ENCODE results near the gene ENTPD2. TPM values are rescaled to one million over a fixed set of nuclear protein-coding genes. Genes with fewer than 3 reads are reported as not detected.

Gene ENTPD2
- total RNA-seq, 1 experiment from 2014 or later: 4.0 TPM

- Histone ChIP-seq H3K79me2 (ENCODE audit: insufficient read depth, low read length) (no peaks in the 10 kb centered on the region), H3K9ac (ENCODE audit: extremely low read depth, insufficient read length, low read length) (no peak overlapping the region), H3K18ac (ENCODE audit: insufficient read length, low read depth, low read length) (no peak overlapping the region), H2BK5ac (ENCODE audit: insufficient read length, low read length) (no peak overlapping the region), H2BK120ac (ENCODE audit: low read depth, low read length, poor library complexity, severe bottlenecking) (no peak overlapping the region), H3K9me3 (ENCODE audit: control insufficient read depth, low read depth, low read length) (no peaks in the 10 kb centered on the region), H2AK5ac (ENCODE audit: insufficient read length, low read length) (no peak overlapping the region), H3K4me1 (ENCODE audit: insufficient read depth, low read length) (no peaks in the 10 kb centered on the region), H2AFZ (ENCODE audit: low read length) (no peak overlapping the region), H3K23me2 (ENCODE audit: insufficient read length, low read depth, low read length, poor library complexity, severe bottlenecking) (peaks cover 9% of the 10 kb centered on the region), H3T11ph (ENCODE audit: low read length) (no peak overlapping the region), H3K4me2 (ENCODE audit: insufficient read depth, insufficient read length, low read length) (no peak overlapping the region), H3K56ac (ENCODE audit: insufficient read length, low read depth, low read length) (no peak overlapping the region), H2BK15ac (ENCODE audit: low read depth, low read length) (no peak overlapping the region), H3K14ac (ENCODE audit: insufficient read depth, low read length) (no peak overlapping the region), H2BK20ac (ENCODE audit: low read depth, low read length, poor library complexity, severe bottlenecking) (no peak overlapping the region), H3K27me3 (ENCODE audit: insufficient read depth, low read length) (no peaks in the 10 kb centered on the region), H3K27ac (ENCODE audit: insufficient read length, low read depth, low read length) (no peak overlapping the region), H4K91ac (ENCODE audit: insufficient read length, low read depth, low read length) (no peak overlapping the region), H3K79me1 (ENCODE audit: insufficient read depth, low read depth, low read length, poor library complexity, severe bottlenecking) (no peaks in the 10 kb centered on the region), H3K4ac (ENCODE audit: low read depth, low read length) (no peak overlapping the region), H4K5ac (ENCODE audit: insufficient read length, low read depth, low read length) (no peak overlapping the region), H2BK12ac (ENCODE audit: insufficient read length, low read depth, low read length) (no peak overlapping the region), H3K23ac (ENCODE audit: insufficient read length, low read depth, low read length) (no peak overlapping the region), H4K20me1 (ENCODE audit: control insufficient read depth, insufficient read depth, insufficient read length) (no peaks in the 10 kb centered on the region), H4K8ac (replicated peaks; ENCODE audit: insufficient read length, low read depth, low read length) (no peak overlapping the region)
- Mint-ChIP-seq H3K4me3 (no peak overlapping the region), H3K4me1 (peaks cover 2 to 13% of the 10 kb centered on the region in 2 experiments; a peak in 3 of 4 replicates), H3K36me3 (ENCODE audit: insufficient read depth in 1 of 3, low read depth in 3 of 3) (no peaks in the 10 kb centered on the region), H3K9me3 (no peaks in the 10 kb centered on the region), H3K27ac (no peak overlapping the region), H3K27me3 (ENCODE audit: low read depth) (peaks cover 12% of the 10 kb centered on the region)
- WGBS (ENCODE audit: extremely low coverage, insufficient read length, low lambda C conversion rate): no CpG with 5 or more reads among the region's 15 CpGs
- DNase-seq: no peak
- no peak for TF ChIP-seq CTCF (conservative IDR thresholded peaks at IDR 0.05)
Observed at GRCh38 chr9:137023583-137023991, 30.3 kb downstream of the ENTPD2 start.

Data from H9 (cell line).